ENCODE measurements around the gene GPR26.

DNA sequence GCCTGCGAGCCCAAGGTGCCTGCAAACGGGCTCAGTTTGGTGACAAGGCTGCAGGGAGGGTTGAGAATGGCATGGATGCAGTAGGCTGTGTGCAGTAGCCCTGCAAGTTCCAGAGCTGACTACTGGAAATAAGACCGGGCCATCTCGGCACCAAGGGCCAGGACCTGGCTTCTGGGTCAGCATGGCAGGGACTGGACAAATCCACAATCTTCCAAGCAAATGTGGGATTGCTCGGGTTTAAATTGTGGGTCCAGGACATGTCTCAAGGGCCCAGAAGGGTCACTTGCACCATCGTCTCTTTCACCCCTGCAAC lies 78.0 kb downstream of the GPR26 start:
- no peak for TF ChIP-seq CTCF (IDR thresholded peaks at IDR 0.05; ENCODE audit: poor library complexity)
- no peak for TF ChIP-seq EZH2 (IDR thresholded peaks at IDR 0.05; ENCODE audit: borderline replicate concordance)
